ENCODE data around the gene OR51L1. TPM values are rescaled to one million over a fixed set of nuclear protein-coding genes. Genes with fewer than 3 reads are reported as not detected.

The OR51L1 gene
- total RNA-seq, 1 experiment from 2014 or later, result not detected

DNA sequence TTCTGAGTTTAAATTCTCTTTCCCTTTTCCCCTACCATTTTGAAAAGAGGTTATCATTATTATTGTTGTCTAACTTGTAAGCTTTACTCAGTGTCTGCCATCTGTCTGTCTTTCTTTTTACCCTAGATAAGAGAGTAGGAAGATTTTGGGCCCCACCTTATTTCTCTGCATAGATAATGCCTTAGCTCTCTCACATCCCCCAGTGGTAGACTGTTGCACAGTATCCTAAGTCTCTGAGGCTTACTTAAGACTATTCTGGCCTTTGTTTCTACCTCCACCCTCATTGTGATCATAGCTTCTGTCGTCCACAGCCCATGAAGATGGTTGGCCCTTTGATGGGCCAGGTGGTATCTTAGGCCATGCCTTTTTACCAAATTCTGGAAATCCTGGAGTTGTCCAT lies 3.6 kb upstream of the OR51L1 start:
- H3K4me3 ChIP-seq (ENCODE audit: low read depth in 2 of 2, low read length in 2 of 2), result no peak overlapping the region
- DNase-seq (ENCODE audit: low read depth, low spot score) (no peak), ATAC-seq (peak; percentile 42; the same call in 1 of the 2 replicates)
- no peaks in the 10 kb centered on the region for H3K36me3 ChIP-seq (ENCODE audit: control insufficient read depth, insufficient read depth, low read length)
- H3K4me1 ChIP-seq (ENCODE audit: control insufficient read depth, insufficient read depth, low read length), result no peaks in the 10 kb centered on the region
- intact Hi-C loops (cut with micrococcal nuclease; ENCODE audit: unreplicated experiment), result no loop called here
- in situ Hi-C loops (cut with HindIII; ENCODE audit: low pct_unique_long_range_greater_than_20kb, low sequenced_read_pairs), result no loop called here
- no peak overlapping the region for H3K27ac ChIP-seq (ENCODE audit: low read length)
- ChIA-PET POLR2A (no interaction called here), CTCF (interaction anchor here (1.9 kb wide), 1 partner anchor 354 kb away, joined by 7 read pairs; the partner anchor contains the start of gene OR51D1)
- H3K9me3 ChIP-seq (ENCODE audit: control insufficient read depth, insufficient read depth, low read depth, low read length), result 0 out of 2 replicates have a peak, but pooled peaks cover 3% of the 10 kb centered on the region
- TF ChIP-seq POLR2AphosphoS5 (IDR thresholded peaks at IDR 0.05; ENCODE audit: low read depth, low read length) (no peak), TCF7L2 (IDR thresholded peaks at IDR 0.05; ENCODE audit: low read depth, low read length) (no peak), SIN3A (IDR thresholded peaks at IDR 0.05; ENCODE audit: borderline replicate concordance, insufficient read depth, low read depth, low read length) (no peak)
- TF ChIP-seq, protein P1, sequence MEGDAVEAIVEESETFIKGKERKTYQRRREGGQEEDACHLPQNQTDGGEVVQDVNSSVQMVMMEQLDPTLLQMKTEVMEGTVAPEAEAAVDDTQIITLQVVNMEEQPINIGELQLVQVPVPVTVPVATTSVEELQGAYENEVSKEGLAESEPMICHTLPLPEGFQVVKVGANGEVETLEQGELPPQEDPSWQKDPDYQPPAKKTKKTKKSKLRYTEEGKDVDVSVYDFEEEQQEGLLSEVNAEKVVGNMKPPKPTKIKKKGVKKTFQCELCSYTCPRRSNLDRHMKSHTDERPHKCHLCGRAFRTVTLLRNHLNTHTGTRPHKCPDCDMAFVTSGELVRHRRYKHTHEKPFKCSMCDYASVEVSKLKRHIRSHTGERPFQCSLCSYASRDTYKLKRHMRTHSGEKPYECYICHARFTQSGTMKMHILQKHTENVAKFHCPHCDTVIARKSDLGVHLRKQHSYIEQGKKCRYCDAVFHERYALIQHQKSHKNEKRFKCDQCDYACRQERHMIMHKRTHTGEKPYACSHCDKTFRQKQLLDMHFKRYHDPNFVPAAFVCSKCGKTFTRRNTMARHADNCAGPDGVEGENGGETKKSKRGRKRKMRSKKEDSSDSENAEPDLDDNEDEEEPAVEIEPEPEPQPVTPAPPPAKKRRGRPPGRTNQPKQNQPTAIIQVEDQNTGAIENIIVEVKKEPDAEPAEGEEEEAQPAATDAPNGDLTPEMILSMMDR (IDR thresholded peaks at IDR 0.05), result peak; percentile 57
- TF ChIP-seq, protein P2, sequence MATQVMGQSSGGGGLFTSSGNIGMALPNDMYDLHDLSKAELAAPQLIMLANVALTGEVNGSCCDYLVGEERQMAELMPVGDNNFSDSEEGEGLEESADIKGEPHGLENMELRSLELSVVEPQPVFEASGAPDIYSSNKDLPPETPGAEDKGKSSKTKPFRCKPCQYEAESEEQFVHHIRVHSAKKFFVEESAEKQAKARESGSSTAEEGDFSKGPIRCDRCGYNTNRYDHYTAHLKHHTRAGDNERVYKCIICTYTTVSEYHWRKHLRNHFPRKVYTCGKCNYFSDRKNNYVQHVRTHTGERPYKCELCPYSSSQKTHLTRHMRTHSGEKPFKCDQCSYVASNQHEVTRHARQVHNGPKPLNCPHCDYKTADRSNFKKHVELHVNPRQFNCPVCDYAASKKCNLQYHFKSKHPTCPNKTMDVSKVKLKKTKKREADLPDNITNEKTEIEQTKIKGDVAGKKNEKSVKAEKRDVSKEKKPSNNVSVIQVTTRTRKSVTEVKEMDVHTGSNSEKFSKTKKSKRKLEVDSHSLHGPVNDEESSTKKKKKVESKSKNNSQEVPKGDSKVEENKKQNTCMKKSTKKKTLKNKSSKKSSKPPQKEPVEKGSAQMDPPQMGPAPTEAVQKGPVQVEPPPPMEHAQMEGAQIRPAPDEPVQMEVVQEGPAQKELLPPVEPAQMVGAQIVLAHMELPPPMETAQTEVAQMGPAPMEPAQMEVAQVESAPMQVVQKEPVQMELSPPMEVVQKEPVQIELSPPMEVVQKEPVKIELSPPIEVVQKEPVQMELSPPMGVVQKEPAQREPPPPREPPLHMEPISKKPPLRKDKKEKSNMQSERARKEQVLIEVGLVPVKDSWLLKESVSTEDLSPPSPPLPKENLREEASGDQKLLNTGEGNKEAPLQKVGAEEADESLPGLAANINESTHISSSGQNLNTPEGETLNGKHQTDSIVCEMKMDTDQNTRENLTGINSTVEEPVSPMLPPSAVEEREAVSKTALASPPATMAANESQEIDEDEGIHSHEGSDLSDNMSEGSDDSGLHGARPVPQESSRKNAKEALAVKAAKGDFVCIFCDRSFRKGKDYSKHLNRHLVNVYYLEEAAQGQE (IDR thresholded peaks at IDR 0.05; ENCODE audit: insufficient read depth in 1 of 2, low read depth in 2 of 2, low read length in 1 of 2), result no peak
- no TSS peak for BruUV-seq (replicated peaks)
- no peaks in the 10 kb centered on the region for H3K27me3 ChIP-seq (ENCODE audit: control insufficient read depth, insufficient read depth, low read length)

DNA sequence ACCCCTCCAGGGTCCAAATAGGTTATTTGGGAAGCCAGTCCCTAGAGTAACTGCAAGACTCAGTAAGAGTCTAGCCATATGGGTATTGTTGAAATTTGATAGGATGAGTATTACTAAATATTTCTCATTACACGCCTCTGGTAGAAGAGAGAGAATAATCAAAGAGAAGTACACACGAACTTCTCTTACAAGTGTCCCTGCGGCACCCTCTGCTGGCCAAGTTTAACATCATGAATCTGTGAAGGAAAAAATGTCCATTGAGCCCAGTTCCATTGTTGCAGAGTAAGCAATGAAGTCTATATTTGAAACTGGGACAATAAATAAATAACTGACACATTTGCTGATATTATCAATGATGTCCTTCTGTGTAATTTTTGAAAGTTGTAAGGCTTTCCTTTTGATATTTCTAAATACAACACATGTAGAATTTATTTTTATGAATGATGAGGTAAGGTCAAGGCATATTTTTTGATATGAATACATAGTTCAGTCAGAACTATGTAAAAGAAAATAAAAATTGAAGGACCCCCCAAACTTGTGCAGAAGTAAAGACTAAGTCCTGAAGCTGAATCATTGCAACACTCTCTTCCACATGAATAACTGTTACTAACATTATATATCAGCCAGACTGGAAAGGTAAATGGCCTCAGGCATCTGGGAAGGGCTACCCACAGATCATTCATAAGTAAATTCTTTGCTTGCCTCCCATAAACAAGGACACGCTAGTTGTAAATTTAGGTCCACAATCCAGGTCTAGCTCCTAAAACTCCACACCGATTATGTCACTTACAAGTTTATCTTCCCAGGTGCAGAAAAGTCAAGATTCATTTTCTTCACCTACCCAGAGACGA lies 10.0 kb downstream of the OR51L1 start:
- Histone ChIP-seq H3K27me3 (ENCODE audit: control insufficient read depth, insufficient read depth, low read length) (no peaks in the 10 kb centered on the region; the same call in 1 of the 2 replicates), H3K27ac (ENCODE audit: low read length) (no peak overlapping the region), H3K4me3 (ENCODE audit: low read depth in 2 of 2, low read length in 2 of 2) (no peak overlapping the region), H3K9me3 (ENCODE audit: control insufficient read depth, insufficient read depth, low read depth, low read length) (no peaks in the 10 kb centered on the region), H3K36me3 (ENCODE audit: control insufficient read depth, insufficient read depth, low read length) (no peaks in the 10 kb centered on the region), H3K4me1 (ENCODE audit: control insufficient read depth, insufficient read depth, low read length) (no peaks in the 10 kb centered on the region)
- ChIA-PET POLR2A (no interaction called here), CTCF (interaction anchor here (1.6 kb wide), 1 partner anchor 368 kb away, joined by 8 read pairs; the partner anchor contains the start of gene OR51D1)
- TF ChIP-seq POLR2AphosphoS5 (IDR thresholded peaks at IDR 0.05; ENCODE audit: low read depth, low read length) (no peak), SIN3A (IDR thresholded peaks at IDR 0.05; ENCODE audit: borderline replicate concordance, insufficient read depth, low read depth, low read length) (no peak)
- TF ChIP-seq, protein P1 (IDR thresholded peaks at IDR 0.05), result peak; percentile 81
- TF ChIP-seq, protein P2 (IDR thresholded peaks at IDR 0.05; ENCODE audit: insufficient read depth in 1 of 2, low read depth in 2 of 2, low read length in 1 of 2), result no peak
- intact Hi-C loops (cut with micrococcal nuclease; ENCODE audit: unreplicated experiment), result loop anchor here (1.0 to 10.0 kb wide), 3 partner anchors 367 to 820 kb away; partner anchors contain the start of gene OR51D1
- no TSS peak for BruUV-seq (replicated peaks)
- DNase-seq (ENCODE audit: low read depth, low spot score) (peak; percentile 52), ATAC-seq (peak; percentile 83)
- in situ Hi-C loops (cut with HindIII; ENCODE audit: low pct_unique_long_range_greater_than_20kb, low sequenced_read_pairs), result no loop called here

Data from Panc1 (cell line).